IPS-15b (cell line): ENCODE measurements around the gene SPINT3.
"Not testable (repeated sequence)": the region's sequence is repeated elsewhere in the genome, so short reads cannot be mapped to it uniquely, and the experiment has no call there.

Experiments used
- H3K27me3 ChIP-seq: one replicate; pipeline ENCODE4 v1.6.1; 2013; ENCODE audit warnings: low read length; ENCODE audit not compliant: control insufficient read depth, insufficient read depth
- H3K36me3 ChIP-seq: one replicate; pipeline ENCODE4 v1.6.1; 2013; ENCODE audit warnings: low read length; ENCODE audit not compliant: control insufficient read depth, insufficient read depth
- H3K4me1 ChIP-seq: one replicate; pipeline ENCODE4 v1.6.1; 2013; ENCODE audit warnings: mild to moderate bottlenecking, low read length; ENCODE audit not compliant: control insufficient read depth, insufficient read depth
- H3K4me3 ChIP-seq: one replicate; pipeline ENCODE4 v1.5.1; 2013; ENCODE audit warnings: low read depth, low read length
- H3K9ac ChIP-seq: one replicate; pipeline ENCODE4 v1.6.1; 2013; ENCODE audit warnings: low read depth, mild to moderate bottlenecking, low read length
- H3K9me3 ChIP-seq: one replicate; pipeline ENCODE4 v1.6.1; 2013; ENCODE audit warnings: mild to moderate bottlenecking, low read length; ENCODE audit not compliant: control insufficient read depth, insufficient read depth

The SPINT3 gene

DNA sequence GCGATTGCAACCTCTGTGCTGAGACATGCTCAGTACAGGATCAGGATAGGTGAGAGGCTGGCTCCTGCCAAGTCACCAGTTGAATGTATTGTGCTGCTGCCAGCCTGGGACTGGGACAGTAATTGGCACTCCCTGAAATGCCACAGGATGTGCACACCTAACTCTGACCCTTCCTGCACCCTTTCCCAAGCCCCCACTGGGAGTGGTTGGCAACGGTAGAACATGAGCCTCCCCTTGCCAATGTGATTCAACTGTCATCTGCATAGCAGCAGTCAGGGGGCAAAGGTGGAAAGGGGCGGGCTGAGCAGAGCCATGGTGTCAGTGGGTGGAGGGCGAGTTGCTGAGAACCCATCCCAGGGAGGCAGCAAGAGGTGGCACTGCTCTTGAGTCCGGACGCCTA, 15.4 kb downstream of the SPINT3 start:
- no peaks in the 10 kb centered on the region for H3K9me3 ChIP-seq
- H3K4me1 ChIP-seq = no peaks in the 10 kb centered on the region
- H3K36me3 ChIP-seq = no peaks in the 10 kb centered on the region
- H3K27me3 ChIP-seq = no peaks in the 10 kb centered on the region
- peak overlapping the region; percentile 16 for H3K9ac ChIP-seq
- H3K4me3 ChIP-seq = no peak overlapping the region

DNA sequence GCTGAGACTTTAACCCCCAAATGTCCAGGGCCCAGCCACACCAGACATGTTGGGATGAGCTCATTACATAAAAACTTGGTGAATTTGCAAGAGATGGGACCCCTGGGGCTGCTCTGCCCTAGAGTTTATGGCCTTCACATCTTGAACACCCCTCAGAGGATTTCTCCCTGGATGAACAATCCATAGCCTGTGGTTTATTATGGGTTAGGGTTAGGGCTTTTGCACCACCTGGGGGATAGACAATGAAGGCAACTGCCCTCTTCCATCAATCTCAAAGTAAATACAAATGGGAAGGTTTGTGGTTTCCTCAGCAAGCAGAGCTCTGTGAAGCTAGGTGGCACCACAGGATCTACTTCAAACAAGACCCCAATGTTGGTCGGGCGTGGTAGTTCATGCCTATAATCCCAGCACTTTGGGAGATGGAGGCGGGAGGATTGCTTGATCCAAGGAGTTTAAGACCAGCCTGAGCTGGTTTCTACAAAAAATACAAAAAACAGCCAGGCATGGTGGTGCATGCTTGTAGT, 17.4 kb downstream of the SPINT3 start:
- Histone ChIP-seq H3K27me3 (no peaks in the 10 kb centered on the region), H3K36me3 (no peaks in the 10 kb centered on the region), H3K9me3 (no peaks in the 10 kb centered on the region), H3K9ac (no peak overlapping the region), H3K4me1 (no peaks in the 10 kb centered on the region), H3K4me3 (no peak overlapping the region)

DNA sequence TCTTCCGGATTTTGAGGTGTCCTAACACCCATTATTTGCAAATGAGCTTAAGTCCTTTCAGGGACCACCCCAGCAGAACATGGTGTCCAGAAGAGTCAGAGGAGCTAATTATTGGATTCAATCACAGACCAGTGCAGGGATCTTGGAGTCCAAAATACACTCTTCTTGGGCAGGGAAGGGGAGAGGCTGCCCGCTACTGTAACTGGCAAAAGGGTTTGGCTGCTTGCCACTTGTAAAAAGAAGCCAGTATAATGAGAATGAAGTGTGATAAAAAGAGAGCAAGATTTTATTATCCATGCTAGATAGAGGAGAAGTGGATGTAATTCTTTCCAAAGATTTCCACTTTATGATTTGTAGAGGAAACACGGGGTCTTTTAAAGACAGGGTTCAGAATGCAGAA, 19.3 kb downstream of the SPINT3 start:
- Histone ChIP-seq H3K36me3 (no peaks in the 10 kb centered on the region), H3K9ac (no peak overlapping the region), H3K4me1 (no peaks in the 10 kb centered on the region), H3K27me3 (no peaks in the 10 kb centered on the region), H3K9me3 (no peaks in the 10 kb centered on the region), H3K4me3 (no peak overlapping the region)

DNA sequence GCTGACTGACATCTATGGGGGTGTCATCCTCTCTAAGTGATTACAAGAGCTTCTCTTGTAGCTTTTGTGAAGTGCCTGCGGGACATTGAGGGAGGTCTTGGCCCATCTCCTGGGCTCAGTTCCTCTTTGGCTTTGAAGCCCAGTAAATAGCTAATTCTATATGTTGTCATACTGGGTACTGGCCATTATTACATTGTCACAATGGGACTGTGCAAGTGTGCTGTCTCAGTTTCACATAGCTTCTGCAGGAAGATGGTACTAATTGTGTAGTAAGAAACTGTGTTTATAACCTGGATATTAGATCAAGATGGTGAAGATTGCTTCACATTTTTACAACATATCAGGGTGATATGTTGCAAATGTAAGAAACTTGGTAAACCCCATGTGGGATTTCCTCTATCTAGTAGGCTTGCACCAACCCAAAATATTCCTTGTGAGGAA, 19.9 kb downstream of the SPINT3 start:
- Histone ChIP-seq H3K4me1 (no peaks in the 10 kb centered on the region), H3K4me3 (no peak overlapping the region), H3K9ac (no peak overlapping the region), H3K36me3 (no peaks in the 10 kb centered on the region), H3K9me3 (no peaks in the 10 kb centered on the region), H3K27me3 (no peaks in the 10 kb centered on the region)

DNA sequence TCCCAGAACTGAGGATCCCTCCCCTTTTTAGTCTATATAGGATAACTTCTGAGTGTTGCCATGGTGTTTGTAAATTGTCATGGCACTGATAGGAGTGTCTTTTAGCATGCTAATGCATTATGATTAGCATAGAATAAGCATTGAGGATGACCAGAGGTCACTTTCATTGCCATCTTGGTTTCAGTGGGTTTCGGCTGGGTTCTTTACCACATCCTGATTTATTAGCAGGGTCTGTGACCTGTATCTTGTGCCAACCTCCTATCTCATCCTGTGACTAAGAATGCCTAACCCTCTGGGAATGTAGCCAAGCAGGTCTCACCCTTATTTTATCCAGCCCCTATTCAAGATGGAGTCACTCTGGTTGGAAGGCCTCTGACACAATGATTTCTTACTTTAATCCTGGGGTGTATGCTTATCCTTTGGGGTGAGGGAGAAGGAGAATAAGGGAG, 26.3 kb downstream of the SPINT3 start:
- Histone ChIP-seq H3K4me1 (peaks cover 5% of the 10 kb centered on the region), H3K9ac (no peak overlapping the region), H3K27me3 (no peaks in the 10 kb centered on the region), H3K4me3 (no peak overlapping the region), H3K9me3 (no peaks in the 10 kb centered on the region), H3K36me3 (no peaks in the 10 kb centered on the region)

DNA sequence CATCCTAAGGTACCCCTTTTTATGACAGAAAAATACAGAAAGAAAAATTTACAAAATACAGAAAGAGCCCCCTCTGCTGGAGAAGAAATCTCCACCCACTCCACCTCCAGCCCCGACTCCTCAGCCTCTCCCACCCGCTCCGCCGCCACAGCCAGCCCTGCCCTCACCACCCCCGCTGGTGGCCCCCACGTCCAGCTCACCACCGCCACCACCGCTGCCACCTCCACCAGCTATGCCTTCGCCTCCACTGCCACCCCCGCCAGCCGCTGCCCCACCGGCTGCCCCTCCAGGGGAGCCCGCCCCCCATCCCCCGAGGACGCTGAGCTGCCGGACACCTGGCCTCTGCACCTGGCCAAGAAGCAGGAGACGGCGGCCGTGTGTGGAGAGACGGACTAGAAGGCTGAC, 28.2 kb downstream of the SPINT3 start:
- Histone ChIP-seq H3K4me3 (peak overlapping the region; percentile 70), H3K9ac (no peak overlapping the region)

DNA sequence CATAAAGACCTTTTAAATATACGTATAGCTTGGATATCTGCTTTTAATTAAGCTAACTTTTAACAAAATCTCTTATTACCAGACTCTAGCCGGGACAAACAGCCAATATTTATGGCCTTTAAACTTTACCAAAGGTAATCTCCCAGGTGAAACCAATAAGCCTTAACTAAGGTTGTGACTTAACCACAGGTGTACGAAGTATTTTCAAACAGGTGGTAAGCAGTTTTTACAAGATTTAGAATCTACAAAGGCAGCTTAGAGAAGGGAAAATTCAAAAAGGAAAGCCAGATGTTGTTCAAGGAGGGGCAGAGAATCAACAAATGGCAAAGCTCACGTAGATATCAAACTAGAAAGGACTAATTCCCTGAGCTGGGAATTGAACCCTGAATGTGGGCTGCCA, 30.0 kb downstream of the SPINT3 start:
- no peaks in the 10 kb centered on the region for H3K27me3 ChIP-seq
- H3K4me3 ChIP-seq = no peak overlapping the region
- H3K4me1 ChIP-seq = peaks cover 5% of the 10 kb centered on the region
- H3K9me3 ChIP-seq = no peaks in the 10 kb centered on the region
- H3K9ac ChIP-seq = no peak overlapping the region
- no peaks in the 10 kb centered on the region for H3K36me3 ChIP-seq

More for the DNA sequence above, 28.2 kb downstream of the SPINT3 start:
- Histone ChIP-seq H3K4me1 (peaks cover 5% of the 10 kb centered on the region), H3K36me3 (no peaks in the 10 kb centered on the region), H3K9me3 (no peaks in the 10 kb centered on the region), H3K27me3 (no peaks in the 10 kb centered on the region)

DNA sequence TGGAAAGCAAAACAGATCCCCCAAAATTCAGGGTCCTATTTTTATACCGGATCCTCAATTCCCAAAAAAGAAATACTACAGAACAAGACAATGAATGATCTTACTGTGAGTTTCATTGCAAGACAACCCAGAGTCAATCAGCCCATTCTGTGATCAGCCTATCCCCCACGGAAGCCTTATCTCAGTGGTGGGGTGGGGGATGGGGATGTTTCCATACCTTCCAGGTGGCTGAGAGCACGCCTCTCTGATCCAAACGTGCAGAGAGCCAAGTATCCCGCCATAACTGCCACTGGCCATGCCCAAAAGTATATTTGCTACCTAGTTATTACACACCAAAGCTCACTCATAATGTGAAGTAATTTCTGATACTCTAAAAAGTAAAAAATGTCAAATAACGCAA, 30.7 kb downstream of the SPINT3 start:
- no peak overlapping the region for H3K9ac ChIP-seq
- no peaks in the 10 kb centered on the region for H3K27me3 ChIP-seq
- H3K4me1 ChIP-seq = peaks cover 5% of the 10 kb centered on the region
- no peak overlapping the region for H3K4me3 ChIP-seq
- no peaks in the 10 kb centered on the region for H3K36me3 ChIP-seq
- H3K9me3 ChIP-seq = no peaks in the 10 kb centered on the region

DNA sequence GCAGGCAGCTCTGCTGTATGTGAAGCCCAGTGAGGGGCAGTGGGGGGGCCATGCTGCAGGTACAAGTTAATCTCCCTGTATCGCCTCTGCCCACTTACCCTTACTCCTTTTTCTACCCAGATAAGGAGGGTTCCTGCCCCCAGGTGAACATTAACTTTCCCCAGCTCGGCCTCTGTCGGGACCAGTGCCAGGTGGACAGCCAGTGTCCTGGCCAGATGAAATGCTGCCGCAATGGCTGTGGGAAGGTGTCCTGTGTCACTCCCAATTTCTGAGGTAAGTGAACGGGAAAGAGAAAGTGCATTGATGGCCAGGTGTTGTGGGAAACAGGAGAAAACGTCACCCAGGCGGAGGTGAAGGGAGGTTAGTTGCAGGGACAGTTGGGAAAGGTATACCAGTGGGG, 35.6 kb downstream of the SPINT3 start:
- Histone ChIP-seq H3K4me3 (no peak overlapping the region), H3K9ac (no peak overlapping the region), H3K27me3 (no peaks in the 10 kb centered on the region), H3K36me3 (no peaks in the 10 kb centered on the region), H3K9me3 (no peaks in the 10 kb centered on the region), H3K4me1 (peaks cover 4% of the 10 kb centered on the region)

DNA sequence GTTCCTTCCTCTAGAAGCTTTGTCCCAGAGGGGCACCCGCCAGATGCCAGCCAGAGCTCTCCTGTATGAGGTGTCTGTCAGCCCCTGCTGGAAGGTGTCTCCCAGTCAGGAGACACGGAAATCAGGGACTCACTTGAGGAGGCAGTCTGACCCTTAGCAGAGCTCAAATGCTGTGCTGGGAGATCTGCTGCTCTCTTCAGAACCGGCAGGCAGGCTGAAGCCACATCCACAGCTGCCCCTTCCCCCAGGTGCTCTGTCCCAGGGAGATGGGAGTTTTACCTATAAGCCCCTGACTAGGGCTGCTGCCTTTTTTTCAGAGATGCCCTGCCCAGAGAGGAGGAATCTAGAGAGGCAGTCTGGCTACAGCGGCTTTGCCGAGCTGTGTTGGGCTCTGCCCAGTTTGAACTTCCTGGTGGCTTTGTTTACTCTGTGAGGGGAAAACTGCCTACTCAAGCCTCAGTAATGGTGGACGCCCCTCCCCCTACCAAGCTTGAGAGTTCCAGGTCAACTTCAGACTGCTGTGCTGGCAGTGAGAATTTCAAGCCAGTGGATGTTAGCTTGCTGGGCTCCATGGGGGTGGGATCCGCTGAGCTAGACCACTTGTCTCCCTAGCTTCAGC, 37.8 kb downstream of the SPINT3 start:
- not testable (repeated sequence) for H3K4me3 ChIP-seq, H3K9me3 ChIP-seq, H3K9ac ChIP-seq, H3K27me3 ChIP-seq, H3K4me1 ChIP-seq, H3K36me3 ChIP-seq

DNA sequence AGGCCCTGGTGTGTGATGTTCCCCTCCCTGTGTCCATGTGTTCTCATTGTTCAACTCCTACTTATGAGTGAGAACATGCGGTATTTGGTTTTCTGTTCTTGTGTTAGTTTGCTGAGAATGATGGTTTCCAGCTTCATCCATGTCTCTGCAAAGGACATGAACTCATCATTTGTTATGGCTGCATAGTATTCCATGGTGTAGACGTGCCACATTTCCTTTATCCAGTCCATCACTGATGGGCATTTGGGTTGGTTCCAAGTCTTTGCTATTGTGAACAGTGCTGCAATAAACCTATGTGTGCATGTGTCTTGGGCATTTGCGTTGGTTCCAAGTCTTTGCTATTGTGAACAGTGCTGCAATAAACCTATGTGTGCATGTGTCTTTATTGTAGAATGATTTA, 43.1 kb downstream of the SPINT3 start:
- H3K4me1 ChIP-seq = peaks cover 12% of the 10 kb centered on the region
- H3K36me3 ChIP-seq, H3K9me3 ChIP-seq, H3K9ac ChIP-seq, H3K4me3 ChIP-seq, H3K27me3 ChIP-seq: not testable (repeated sequence)

DNA sequence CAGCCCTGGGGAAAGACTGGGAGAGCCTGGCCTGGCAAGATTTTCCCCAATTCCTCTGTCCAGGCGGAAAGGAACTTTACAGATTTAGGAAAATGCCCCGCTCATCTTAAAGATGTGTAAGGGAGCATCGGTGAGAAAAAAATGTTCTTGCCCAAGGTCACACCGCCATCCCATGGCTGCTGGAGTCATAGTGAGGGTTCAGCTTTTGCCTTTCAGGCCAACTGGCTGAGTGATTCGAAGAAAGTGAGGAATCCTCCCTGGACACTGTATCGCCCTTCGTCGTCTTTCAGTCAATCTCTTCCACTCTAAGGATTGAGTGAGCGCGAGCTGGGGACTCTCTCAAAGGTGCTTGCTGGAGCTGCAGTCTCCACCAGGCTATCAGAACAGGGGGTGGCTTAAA, 44.5 kb downstream of the SPINT3 start:
- Histone ChIP-seq H3K4me1 (peaks cover 12% of the 10 kb centered on the region), H3K9ac (peak overlapping the region; percentile 67), H3K9me3 (no peaks in the 10 kb centered on the region), H3K27me3 (peaks cover 3% of the 10 kb centered on the region), H3K4me3 (peak overlapping the region; percentile 89), H3K36me3 (no peaks in the 10 kb centered on the region)
